Effector CD4-positive, alpha-beta T cell (primary cell): ENCODE data around the gene MPPED2.

Source experiments
- DNase-seq: peaks from one replicate; pipeline ENCODE4 v3.0.0-alpha.2; 2020

The MPPED2 gene

DNA sequence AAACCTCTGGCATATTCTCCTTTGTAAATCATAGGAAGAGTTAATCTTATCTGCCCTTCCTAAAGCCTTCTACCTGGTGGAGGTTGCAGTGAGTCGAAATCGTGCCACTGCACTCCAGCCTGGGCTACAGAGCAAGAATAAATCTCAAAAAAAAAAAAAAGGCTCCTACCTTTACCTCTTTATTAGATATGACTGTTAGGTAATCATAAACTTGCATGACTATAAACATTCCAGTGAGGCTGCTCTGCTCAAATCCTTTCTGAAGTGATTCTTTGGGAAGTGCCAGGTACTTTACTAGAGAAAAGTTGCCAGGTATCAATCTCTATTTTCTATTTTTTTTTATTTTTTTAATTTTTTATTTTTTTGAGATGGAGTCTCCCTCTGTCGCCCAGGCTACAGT is 59.6 kb downstream of the MPPED2 start:
- DNase-seq: no peak

DNA sequence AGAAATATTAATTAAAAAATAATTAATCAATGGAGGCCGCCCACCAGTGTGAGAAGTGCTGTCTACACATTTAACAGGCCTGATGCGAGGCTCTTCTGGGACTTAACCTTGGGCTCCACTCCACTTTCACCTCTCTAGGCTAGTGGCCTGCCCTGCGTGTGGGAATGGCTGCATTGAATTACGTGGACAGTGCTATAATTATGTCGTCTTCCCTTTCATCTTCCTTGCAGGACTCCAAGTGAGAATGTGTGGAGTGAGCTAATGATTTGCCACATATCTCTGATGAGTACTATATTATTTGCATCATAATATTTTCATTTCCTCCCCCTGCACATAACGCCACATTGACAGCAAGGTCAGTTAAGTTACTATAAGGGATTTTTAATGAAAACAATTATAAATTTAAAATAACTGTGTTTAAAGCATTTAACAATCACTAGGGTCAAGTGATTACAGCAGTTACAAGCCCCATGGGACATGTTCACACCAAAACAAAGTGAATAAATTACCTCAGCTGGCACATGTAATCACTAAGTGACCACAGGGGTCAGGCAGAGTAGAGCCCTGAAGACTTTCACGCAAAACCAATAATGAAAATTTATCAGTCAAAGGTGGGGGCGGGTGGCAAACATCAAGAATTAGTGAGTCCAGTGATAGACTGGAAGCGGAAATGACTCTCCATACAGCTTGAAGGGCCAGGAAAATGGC is 63.5 kb downstream of the MPPED2 start:
- no peak for DNase-seq

DNA sequence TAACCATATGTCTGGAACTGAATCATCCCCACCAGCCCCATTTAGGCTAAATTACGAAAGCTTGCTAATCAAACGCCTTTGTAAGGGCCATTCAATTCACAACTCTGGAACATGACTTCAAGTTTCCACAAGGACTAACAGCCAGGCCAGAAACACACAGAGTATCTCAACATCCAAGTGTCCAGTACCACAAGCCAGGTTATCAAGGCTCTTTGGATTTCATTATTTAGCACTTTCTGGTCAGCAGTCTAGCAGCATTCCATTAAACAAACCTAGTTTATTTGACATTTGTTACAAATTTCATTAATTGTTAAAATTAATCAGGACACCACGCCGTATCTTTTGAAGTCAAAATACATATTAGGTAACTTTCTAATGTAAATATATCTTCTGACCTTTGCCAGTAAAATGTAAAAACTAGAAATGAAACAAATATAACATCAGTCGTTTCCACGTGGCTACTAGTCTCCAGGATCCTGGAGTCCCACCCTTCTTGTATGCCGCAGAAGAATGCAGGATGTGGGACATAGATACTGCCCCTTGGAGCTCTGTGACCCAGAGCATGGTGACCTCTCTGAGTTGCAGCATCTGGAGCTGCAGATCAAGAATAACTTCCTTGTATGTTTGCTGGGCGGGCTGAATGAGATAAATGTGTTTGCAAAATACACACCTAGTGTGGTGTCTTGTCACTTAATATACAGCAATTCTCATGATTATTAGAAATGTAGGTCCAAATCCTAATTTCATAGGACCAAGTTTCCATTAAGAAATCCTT is 64.7 kb downstream of the MPPED2 start:
- no peak for DNase-seq

GRCh38 chr11:30513087-30513486 is 73.1 kb downstream of the MPPED2 start:
- no peak for DNase-seq

DNA sequence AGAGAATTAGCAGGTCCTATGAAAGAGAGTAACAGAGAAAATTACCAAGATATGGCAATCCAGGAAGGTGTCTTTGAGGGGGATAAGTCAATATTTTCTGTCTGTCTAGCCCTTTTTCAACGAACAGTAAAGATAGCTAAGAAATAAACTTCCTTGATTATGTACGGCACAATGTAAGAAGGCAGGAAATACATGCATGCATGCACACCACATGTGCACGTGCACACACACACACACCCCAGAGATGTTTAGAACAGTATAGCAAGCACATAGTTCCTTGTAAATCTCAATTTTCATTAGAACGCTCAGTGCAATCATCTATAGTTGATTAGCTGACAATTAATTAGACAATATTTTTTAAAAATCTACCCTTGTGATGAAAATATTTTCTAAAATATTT is 74.7 kb downstream of the MPPED2 start:
- DNase-seq: no peak

GRCh38 chr11:30510750-30511149 is 75.4 kb downstream of the MPPED2 start:
- no peak for DNase-seq

DNA sequence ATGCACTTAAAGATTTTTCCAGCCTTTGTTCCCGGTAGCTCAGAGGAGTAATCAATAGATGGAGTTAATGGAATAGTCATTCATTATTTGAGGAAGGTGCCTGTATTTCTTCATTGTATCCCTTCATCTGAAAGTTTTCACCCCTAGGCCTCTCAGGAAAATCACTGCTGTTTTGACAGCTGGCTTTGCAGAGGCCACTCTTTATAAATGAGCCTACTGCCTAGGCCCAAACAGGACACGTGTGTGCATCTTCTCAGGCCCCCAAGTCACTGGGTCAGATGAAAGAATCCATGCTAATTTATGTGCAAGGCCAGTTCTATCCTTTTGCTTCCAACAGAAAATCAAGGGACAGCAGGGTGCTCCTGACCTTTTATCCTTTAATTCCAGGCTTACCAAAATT is 76.8 kb downstream of the MPPED2 start:
- DNase-seq: no peak

- DNase-seq: no peak
Measured at GRCh38 chr11:30508594-30508993, 77.6 kb downstream of the MPPED2 start.

GRCh38 chr11:30505603-30506002 is 80.5 kb downstream of the MPPED2 start:
- DNase-seq: no peak

- DNase-seq: no peak
Measured at GRCh38 chr11:30504468-30504867, 81.7 kb downstream of the MPPED2 start.

- no peak for DNase-seq
Measured at GRCh38 chr11:30503156-30503555, 83.0 kb downstream of the MPPED2 start.

- DNase-seq: no peak
Measured at GRCh38 chr11:30502305-30502704, 83.8 kb downstream of the MPPED2 start.

DNA sequence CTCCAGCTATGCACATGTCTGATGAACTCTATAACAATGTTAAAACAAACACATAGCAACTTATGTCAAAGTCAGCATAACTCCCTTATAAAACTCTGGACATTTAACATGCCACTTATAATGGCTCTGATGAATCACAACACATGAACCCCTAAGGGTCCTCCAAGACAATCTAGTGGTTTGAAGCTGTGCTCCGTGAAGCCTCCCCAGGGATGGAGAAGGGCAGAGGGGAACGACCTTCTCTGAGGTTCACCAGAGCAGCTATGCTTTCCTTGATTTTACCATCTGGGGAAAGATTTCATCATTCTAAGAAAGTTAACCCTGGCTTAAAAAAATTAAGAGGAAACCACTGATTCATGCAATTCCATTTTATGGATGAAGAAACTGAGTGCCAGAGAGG is 84.4 kb downstream of the MPPED2 start:
- no peak for DNase-seq

GRCh38 chr11:30499940-30500339 is 86.2 kb downstream of the MPPED2 start:
- DNase-seq: no peak

- no peak for DNase-seq
Measured at GRCh38 chr11:30497600-30497999, 88.6 kb downstream of the MPPED2 start.

GRCh38 chr11:30496935-30497334 is 89.2 kb downstream of the MPPED2 start:
- DNase-seq: no peak

- DNase-seq: no peak
Measured at GRCh38 chr11:30495437-30495836, 90.7 kb downstream of the MPPED2 start.

GRCh38 chr11:30489511-30489910 is 96.6 kb downstream of the MPPED2 start:
- DNase-seq: no peak

DNA sequence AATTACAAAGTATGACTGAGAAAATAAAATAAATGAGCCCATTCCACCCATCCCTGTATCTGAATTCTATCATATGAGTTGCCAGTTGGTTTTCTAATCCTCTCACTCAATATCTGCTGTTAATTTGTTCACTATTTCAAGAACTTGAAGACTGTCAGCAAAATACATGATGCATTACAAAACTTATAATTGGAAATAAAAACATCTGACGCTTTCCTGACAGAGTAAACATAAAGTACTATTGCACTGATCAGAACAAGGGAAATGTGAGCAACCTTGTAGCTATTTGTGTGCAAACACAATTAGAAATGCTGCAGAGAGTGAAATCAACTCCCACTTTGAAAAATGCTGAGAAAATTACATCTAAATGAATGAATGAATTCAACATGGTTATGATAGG is 97.1 kb downstream of the MPPED2 start:
- no peak for DNase-seq

GRCh38 chr11:30488304-30488998 is 97.7 kb downstream of the MPPED2 start:
- DNase-seq: no peak

DNA sequence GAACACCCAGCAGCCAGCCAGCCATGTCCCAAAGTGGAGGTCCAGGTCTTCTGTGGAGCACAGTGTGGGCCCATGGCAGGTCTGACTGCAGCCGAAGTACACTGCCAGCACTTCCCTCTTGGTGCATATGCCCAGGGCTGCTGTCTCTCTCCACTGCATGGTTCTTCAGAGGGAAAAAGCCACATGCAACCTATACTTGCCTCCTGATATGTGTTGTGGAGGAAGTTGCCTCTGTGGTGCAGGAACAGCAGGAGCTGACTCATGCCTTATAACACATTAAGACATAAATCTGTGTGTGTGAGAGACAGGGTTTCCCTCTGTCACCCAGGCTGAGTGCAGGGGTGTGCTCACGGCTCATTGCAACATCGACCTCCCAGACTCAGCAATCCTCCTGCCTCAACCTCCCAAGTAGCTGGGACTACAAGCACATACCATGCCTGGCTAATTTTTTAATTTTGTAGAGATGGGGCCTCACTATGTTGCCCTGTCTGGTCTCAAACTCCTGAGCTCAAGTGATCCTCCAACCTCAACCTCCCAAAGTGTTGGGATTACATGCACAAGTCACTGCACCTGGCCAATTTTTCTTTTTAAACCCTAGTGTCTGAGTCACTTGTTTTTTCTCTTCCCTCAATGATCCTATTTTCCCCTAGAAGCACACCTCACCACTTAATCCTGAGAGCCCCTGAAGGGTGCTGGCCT is 98.8 kb downstream of the MPPED2 start:
- DNase-seq: no peak

DNA sequence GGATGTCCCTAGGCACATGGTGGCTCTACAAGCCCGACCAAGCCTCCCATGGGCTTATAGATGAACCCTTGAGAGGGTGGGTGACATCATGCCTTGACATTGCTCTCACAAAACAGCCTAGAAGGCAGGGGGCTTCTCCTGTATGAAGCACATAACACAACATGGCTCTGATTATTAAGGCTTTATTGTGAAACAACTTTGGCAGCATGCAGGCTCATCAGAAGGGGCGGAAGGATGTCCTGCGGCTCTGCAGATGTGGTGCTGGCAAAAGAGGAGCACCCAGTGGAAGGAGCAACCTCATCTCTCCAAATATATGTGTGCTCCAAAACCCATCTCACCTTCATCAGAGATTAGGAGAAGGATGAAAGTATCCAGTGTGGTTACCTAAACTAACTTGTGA is 100.4 kb downstream of the MPPED2 start:
- no peak for DNase-seq

DNA sequence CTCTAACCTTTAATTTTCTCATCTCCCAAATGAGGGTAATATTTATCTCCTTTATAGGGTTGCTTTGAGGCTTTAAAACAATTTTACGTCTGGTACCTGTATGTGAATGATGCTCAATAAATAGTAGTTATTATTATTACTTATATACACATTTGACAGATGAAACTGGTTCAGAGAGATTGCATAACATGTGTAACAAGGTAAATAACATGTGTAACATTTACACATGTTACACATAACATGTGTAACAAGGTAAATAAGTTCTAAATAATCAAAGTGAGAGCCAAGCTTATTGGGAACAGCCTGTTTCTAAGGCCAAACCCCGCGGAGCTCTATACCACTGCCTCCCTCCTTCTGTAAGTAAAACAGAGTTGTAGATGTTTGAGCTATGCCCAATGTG is 100.9 kb downstream of the MPPED2 start:
- no peak for DNase-seq
